ENCODE measurements around the gene IRF2BP2. TPM values are rescaled to one million over a fixed set of nuclear protein-coding genes. Genes with fewer than 3 reads are reported as not detected.

The IRF2BP2 gene
- total and polyA plus RNA-seq, 2 of the 13 experiments (the other 11 are each of a cell fraction or from before 2014, with no cell fraction given), result 140 to 147 TPM

DNA sequence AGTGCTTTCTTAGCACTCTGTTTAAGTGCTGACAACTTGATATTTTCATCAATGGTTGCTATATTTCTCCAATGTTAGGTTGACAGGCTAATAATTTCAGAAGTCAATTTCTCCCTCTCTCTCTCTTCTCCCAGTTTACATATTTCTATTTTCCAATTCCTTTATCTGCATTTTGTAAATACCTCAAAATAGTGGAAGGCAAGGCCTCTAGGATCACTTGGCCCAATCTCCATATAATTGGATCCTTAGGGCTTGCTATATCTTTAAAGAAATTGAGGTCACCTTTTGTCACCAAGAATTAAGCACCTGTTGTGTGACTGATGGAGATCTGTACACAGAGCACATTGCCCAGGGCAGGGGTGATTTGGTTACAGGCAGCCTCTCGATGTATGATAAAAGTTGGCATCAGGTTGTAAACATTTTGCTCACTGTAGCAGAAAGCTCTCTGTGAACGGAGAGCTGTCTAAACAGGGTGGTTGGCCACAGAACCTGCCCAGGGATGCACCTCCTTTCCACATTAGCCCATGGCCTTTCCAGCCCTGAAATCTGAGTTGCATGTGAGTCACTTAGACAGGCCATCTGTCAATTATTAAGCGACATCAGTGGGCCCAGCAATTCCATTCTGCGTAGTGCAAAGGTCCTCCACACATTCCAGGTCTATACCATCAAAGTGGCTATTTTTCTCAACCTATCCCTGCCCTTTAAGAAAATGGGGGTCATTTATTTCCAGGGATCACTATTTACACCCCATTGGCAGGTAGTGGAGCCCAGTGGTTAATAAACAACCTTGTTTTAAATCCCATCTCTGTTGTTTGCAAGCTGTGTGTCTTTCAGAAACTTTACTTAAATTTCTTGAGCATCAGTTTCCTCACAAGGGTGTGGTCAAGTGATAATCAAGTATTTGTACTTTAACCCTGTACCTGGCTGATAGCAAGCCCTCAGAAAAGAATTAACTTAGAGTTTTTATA lies 29.1 kb upstream of the IRF2BP2 start (continued):
- TF ChIP-seq ETV5 (CRISPR knock-in tag; IDR thresholded peaks at IDR 0.05; ENCODE audit: borderline replicate concordance) (peak; percentile 58; the same call in 1 of the 2 replicates), MZF1 (CRISPR knock-in tag; IDR thresholded peaks at IDR 0.05; ENCODE audit: borderline replicate concordance) (no peak), ZBTB20 (CRISPR knock-in tag; IDR thresholded peaks at IDR 0.05; ENCODE audit: borderline replicate concordance, low read depth) (peak; percentile 100), EED (CRISPR knock-in tag; IDR thresholded peaks at IDR 0.05) (no peak), RFXAP (CRISPR knock-in tag; IDR thresholded peaks at IDR 0.05; ENCODE audit: borderline replicate concordance) (peak; percentile 88; the same call in 1 of the 2 replicates), CBX5 (CRISPR knock-in tag; IDR thresholded peaks at IDR 0.05; ENCODE audit: borderline replicate concordance) (peak; percentile 78; the same call in 1 of the 2 replicates), REL (CRISPR knock-in tag; conservative IDR thresholded peaks at IDR 0.05) (no peak), TCF7 (IDR thresholded peaks at IDR 0.05; ENCODE audit: low read depth) (peak; percentile 82), CAMTA2 (CRISPR knock-in tag; IDR thresholded peaks at IDR 0.05; ENCODE audit: borderline replicate concordance) (no peak), CHD2 (IDR thresholded peaks at IDR 0.05; ENCODE audit: low read depth, low read length) (no peak), HOXA3 (CRISPR knock-in tag; IDR thresholded peaks at IDR 0.05) (peak; percentile 84; the same call in 1 of the 2 replicates), ZNF460 (CRISPR knock-in tag; IDR thresholded peaks at IDR 0.05; ENCODE audit: borderline replicate concordance) (no peak; the same call in 1 of the 2 replicates), PITX1 (CRISPR knock-in tag; IDR thresholded peaks at IDR 0.05) (peak; percentile 53; the same call in 1 of the 2 replicates), ZNF143 (CRISPR knock-in tag; IDR thresholded peaks at IDR 0.05) (no peak), RBAK (CRISPR knock-in tag; IDR thresholded peaks at IDR 0.05) (no peak; the same call in 1 of the 2 replicates), ZNF614 (CRISPR knock-in tag; IDR thresholded peaks at IDR 0.05; ENCODE audit: borderline replicate concordance) (no peak; the same call in 1 of the 2 replicates), ZFP1 (CRISPR knock-in tag; IDR thresholded peaks at IDR 0.05) (no peak), NR2F6 (IDR thresholded peaks at IDR 0.05) (peak; percentile 80), NR2F6 (CRISPR knock-in tag; IDR thresholded peaks at IDR 0.05) (peak; percentile 72), ZNF335 (CRISPR knock-in tag; IDR thresholded peaks at IDR 0.05) (peak; percentile 73), MXI1 (IDR thresholded peaks at IDR 0.05; ENCODE audit: borderline replicate concordance, low read depth, low read length) (peak; percentile 40; the same call in 1 of the 3 replicates), ZNF296 (CRISPR knock-in tag; conservative IDR thresholded peaks at IDR 0.05) (no peak), NFE2L1 (CRISPR knock-in tag; IDR thresholded peaks at IDR 0.05; ENCODE audit: borderline replicate concordance) (no peak), NFIC (IDR thresholded peaks at IDR 0.05; ENCODE audit: low read length) (peak; percentile 81; the same call in 1 of the 2 replicates)
- TF ChIP-seq, protein P1, sequence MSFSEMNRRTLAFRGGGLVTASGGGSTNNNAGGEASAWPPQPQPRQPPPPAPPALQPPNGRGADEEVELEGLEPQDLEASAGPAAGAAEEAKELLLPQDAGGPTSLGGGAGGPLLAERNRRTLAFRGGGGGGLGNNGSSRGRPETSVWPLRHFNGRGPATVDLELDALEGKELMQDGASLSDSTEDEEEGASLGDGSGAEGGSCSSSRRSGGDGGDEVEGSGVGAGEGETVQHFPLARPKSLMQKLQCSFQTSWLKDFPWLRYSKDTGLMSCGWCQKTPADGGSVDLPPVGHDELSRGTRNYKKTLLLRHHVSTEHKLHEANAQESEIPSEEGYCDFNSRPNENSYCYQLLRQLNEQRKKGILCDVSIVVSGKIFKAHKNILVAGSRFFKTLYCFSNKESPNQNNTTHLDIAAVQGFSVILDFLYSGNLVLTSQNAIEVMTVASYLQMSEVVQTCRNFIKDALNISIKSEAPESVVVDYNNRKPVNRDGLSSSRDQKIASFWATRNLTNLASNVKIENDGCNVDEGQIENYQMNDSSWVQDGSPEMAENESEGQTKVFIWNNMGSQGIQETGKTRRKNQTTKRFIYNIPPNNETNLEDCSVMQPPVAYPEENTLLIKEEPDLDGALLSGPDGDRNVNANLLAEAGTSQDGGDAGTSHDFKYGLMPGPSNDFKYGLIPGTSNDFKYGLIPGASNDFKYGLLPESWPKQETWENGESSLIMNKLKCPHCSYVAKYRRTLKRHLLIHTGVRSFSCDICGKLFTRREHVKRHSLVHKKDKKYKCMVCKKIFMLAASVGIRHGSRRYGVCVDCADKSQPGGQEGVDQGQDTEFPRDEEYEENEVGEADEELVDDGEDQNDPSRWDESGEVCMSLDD (CRISPR knock-in tag; IDR thresholded peaks at IDR 0.05; ENCODE audit: borderline replicate concordance), result peak; percentile 92; the same call in 1 of the 2 replicates
- TF ChIP-seq, protein P2, sequence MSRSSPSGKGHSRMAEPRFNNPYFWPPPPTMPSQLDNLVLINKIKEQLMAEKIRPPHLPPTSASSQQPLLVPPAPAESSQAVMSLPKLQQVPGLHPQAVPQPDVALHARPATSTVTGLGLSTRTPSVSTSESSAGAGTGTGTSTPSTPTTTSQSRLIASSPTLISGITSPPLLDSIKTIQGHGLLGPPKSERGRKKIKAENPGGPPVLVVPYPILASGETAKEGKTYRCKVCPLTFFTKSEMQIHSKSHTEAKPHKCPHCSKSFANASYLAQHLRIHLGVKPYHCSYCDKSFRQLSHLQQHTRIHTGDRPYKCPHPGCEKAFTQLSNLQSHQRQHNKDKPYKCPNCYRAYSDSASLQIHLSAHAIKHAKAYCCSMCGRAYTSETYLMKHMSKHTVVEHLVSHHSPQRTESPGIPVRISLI (CRISPR knock-in tag; IDR thresholded peaks at IDR 0.05; ENCODE audit: borderline replicate concordance), result peak; percentile 61; the same call in 1 of the 2 replicates
- TF ChIP-seq, protein P3, sequence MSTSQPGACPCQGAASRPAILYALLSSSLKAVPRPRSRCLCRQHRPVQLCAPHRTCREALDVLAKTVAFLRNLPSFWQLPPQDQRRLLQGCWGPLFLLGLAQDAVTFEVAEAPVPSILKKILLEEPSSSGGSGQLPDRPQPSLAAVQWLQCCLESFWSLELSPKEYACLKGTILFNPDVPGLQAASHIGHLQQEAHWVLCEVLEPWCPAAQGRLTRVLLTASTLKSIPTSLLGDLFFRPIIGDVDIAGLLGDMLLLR (CRISPR knock-in tag; IDR thresholded peaks at IDR 0.05), result no peak

Measured in HepG2 (cell line).